Measurements from ENCODE around the gene DENND1B.

DENND1B gene

GRCh38 chr1:197770243-197770642 is 5.0 kb downstream of the DENND1B start (continued):
- TF ChIP-seq ZNF426 (tag by site-specific recombination; IDR thresholded peaks at IDR 0.05): no peak

- ChIA-PET CTCF (interaction anchor here (0.6 to 0.7 kb wide), 3 partner anchors 80 to 150 kb away, joined by 3 to 8 read pairs (median 3); no protein-coding TSS in a partner anchor), POLR2A (interaction anchor here (0.7 kb wide), 1 partner anchor 14 kb away, joined by 3 read pairs; no protein-coding TSS in a partner anchor)
Measured at GRCh38 chr1:197769287-197769686, 6.0 kb downstream of the DENND1B start.

GRCh38 chr1:197768014-197768805 is 7.1 kb downstream of the DENND1B start:
- Histone ChIP-seq H3K9me3 (ENCODE audit: control insufficient read depth, insufficient read depth, low read depth, low read length) (no peaks in the 10 kb centered on the region), H3K4me1 (ENCODE audit: control insufficient read depth, insufficient read depth, low read length) (peaks cover 2% of the 10 kb centered on the region; the same call in 1 of the 2 replicates), H3K27ac (ENCODE audit: extremely low read depth, low read depth, low read length) (no peak overlapping the region), H3K36me3 (ENCODE audit: control insufficient read depth in 2 of 2, insufficient read depth in 1 of 2, low read length in 2 of 2) (no peaks in the 10 kb centered on the region), H3K4me3 (ENCODE audit: low read depth, low read length) (no peak overlapping the region)
- ChIA-PET POLR2A (interaction anchor here (0.7 kb wide), 1 partner anchor 13 kb away, joined by 3 read pairs; no protein-coding TSS in a partner anchor), CTCF (interaction anchor here (0.6 to 1.1 kb wide), 4 partner anchors 13 to 400 kb away, joined by 3 read pairs; no protein-coding TSS in a partner anchor)
- no peak for TF ChIP-seq ZNF114 (tag by site-specific recombination; IDR thresholded peaks at IDR 0.05)
- peak; percentile 92 for TF ChIP-seq ZFHX2 (tag by site-specific recombination; conservative IDR thresholded peaks at IDR 0.05)
- peak; percentile 47 for TF ChIP-seq SP3 (tag by site-specific recombination; IDR thresholded peaks at IDR 0.05)
- no peak for TF ChIP-seq ZNF292 (tag by site-specific recombination; IDR thresholded peaks at IDR 0.05; ENCODE audit: borderline replicate concordance, low read depth)
- no peak for TF ChIP-seq ZNF518A (tag by site-specific recombination; conservative IDR thresholded peaks at IDR 0.05; ENCODE audit: low read depth)
- TF ChIP-seq EGR2 (tag by site-specific recombination; IDR thresholded peaks at IDR 0.05; ENCODE audit: low read depth): peak; percentile 99

More at GRCh38 chr1:197769287-197769686, 6.0 kb downstream of the DENND1B start:
- Histone ChIP-seq H3K4me1 (ENCODE audit: control insufficient read depth, insufficient read depth, low read length) (peaks cover 2% of the 10 kb centered on the region; the same call in 1 of the 2 replicates), H3K9me3 (ENCODE audit: control insufficient read depth, insufficient read depth, low read depth, low read length) (no peaks in the 10 kb centered on the region), H3K4me3 (ENCODE audit: low read depth, low read length) (no peak overlapping the region), H3K27ac (ENCODE audit: extremely low read depth, low read depth, low read length) (no peak overlapping the region), H3K36me3 (ENCODE audit: control insufficient read depth in 2 of 2, insufficient read depth in 1 of 2, low read length in 2 of 2) (no peaks in the 10 kb centered on the region)
- no peak for TF ChIP-seq SP7 (tag by site-specific recombination; IDR thresholded peaks at IDR 0.05)
- TF ChIP-seq ZFHX2 (tag by site-specific recombination; conservative IDR thresholded peaks at IDR 0.05): no peak
- TF ChIP-seq ZNF449 (tag by site-specific recombination; IDR thresholded peaks at IDR 0.05): no peak
- TF ChIP-seq SETDB1 (IDR thresholded peaks at IDR 0.05; ENCODE audit: insufficient read length, low read length): no peak
- no peak for TF ChIP-seq ZNF785 (tag by site-specific recombination; IDR thresholded peaks at IDR 0.05)
- no peak for TF ChIP-seq ZNF214 (tag by site-specific recombination; IDR thresholded peaks at IDR 0.05; ENCODE audit: borderline replicate concordance)
- TF ChIP-seq ZNF366 (tag by site-specific recombination; conservative IDR thresholded peaks at IDR 0.05): no peak
- no peak for TF ChIP-seq ZNF292 (tag by site-specific recombination; IDR thresholded peaks at IDR 0.05; ENCODE audit: borderline replicate concordance, low read depth)
- TF ChIP-seq PRDM6 (tag by site-specific recombination; IDR thresholded peaks at IDR 0.05): no peak
- TF ChIP-seq, protein P1, sequence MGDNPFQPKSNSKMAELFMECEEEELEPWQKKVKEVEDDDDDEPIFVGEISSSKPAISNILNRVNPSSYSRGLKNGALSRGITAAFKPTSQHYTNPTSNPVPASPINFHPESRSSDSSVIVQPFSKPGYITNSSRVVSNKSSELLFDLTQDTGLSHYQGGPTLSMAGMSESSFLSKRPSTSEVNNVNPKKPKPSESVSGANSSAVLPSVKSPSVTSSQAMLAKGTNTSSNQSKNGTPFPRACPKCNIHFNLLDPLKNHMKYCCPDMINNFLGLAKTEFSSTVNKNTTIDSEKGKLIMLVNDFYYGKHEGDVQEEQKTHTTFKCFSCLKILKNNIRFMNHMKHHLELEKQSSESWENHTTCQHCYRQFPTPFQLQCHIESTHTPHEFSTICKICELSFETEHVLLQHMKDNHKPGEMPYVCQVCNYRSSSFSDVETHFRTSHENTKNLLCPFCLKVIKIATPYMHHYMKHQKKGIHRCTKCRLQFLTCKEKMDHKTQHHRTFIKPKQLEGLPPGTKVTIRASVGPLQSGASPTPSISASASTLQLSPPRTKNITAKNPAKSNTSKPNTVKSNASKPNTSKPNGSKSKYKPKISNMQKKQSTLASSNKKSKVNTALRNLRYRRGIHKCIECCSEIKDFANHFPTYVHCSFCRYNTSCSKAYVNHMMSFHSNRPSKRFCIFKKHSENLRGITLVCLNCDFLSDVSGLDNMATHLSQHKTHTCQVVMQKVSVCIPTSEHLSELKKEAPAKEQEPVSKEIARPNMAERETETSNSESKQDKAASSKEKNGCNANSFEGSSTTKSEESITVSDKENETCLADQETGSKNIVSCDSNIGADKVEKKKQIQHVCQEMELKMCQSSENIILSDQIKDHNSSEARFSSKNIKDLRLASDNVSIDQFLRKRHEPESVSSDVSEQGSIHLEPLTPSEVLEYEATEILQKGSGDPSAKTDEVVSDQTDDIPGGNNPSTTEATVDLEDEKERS (tag by site-specific recombination; IDR thresholded peaks at IDR 0.05): no peak
- TF ChIP-seq ZNF776 (tag by site-specific recombination; IDR thresholded peaks at IDR 0.05; ENCODE audit: borderline replicate concordance): no peak
